ENCODE data around the gene JUP. TPM values are rescaled to one million over a fixed set of nuclear protein-coding genes. Genes with fewer than 3 reads are reported as not detected.

JUP gene
- total RNA-seq, 2 donors from 2014 or later = 234 to 256 TPM

DNA sequence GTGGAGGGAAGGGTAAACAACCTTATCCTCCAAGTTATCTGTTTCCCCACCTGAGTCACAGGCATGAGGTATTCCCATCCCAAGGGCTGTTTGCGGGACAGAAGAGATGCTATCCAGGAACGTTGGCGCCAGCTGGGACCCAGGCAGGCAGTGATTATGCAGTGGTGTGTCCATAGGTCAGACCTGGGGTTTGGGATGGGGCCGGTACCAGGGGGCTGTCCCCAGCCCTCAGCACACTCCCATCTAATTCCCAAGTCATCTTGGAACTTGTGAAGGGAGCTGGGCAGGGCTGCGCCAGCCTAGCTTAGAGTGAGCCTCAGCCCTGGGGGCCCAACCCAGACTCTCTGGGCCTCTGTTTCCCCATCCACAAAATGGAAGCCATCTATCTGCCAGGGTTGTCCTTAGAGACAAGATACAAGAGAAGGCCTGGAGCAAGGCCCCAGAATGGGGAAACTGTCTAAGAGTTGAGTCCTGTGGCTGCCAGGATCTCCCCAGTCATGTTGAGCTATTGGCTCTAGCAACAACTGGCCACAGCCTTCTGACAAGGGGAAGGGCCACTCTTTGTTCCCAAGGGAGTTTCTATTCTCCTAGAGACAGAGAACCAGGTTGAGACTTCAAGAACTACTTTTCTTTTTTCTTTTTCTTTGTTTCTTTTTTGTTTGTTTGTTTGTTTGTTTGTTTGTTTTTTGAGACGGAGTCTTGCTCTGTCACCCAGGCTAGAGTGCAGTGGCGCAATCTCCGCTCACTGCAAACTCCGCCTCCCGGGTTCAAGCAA lies 9.8 kb upstream of the JUP start:
- TF ChIP-seq, protein P1, sequence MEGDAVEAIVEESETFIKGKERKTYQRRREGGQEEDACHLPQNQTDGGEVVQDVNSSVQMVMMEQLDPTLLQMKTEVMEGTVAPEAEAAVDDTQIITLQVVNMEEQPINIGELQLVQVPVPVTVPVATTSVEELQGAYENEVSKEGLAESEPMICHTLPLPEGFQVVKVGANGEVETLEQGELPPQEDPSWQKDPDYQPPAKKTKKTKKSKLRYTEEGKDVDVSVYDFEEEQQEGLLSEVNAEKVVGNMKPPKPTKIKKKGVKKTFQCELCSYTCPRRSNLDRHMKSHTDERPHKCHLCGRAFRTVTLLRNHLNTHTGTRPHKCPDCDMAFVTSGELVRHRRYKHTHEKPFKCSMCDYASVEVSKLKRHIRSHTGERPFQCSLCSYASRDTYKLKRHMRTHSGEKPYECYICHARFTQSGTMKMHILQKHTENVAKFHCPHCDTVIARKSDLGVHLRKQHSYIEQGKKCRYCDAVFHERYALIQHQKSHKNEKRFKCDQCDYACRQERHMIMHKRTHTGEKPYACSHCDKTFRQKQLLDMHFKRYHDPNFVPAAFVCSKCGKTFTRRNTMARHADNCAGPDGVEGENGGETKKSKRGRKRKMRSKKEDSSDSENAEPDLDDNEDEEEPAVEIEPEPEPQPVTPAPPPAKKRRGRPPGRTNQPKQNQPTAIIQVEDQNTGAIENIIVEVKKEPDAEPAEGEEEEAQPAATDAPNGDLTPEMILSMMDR (IDR thresholded peaks at IDR 0.05) = no peak
- Histone ChIP-seq H3K4me3 (no peak overlapping the region), H3K27ac (no peak overlapping the region), H3K4me1 (peaks cover 0 to 40% of the 10 kb centered on the region in 2 donors), H3K36me3 (no peaks in the 10 kb centered on the region), H3K9me3 (no peaks in the 10 kb centered on the region), H3K27me3 (no peaks in the 10 kb centered on the region)
- no peak for DNase-seq (ENCODE audit: low spot score)

DNA sequence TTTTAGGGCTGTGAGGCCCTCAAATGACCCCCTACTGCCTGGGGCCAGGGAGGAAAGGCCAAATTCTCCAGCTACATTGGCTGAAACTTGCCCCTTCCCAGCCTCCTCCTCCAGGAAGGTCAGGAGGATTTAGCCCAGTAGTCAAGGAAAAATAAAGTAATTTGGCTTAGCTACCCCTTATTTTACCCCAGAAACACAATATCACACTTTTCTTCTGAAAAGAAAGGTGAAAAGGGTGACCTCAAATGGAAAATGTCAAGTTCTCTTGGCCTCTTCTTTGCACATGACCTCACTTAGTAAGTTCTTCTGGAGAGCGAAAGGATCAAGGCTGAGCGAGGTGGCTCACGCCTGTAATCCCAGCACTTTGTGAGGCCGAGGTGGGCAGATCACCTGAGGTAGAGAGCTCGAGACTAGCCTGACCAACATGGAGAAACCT lies 8.0 kb upstream of the JUP start:
- Histone ChIP-seq H3K4me1 (peaks cover 0 to 32% of the 10 kb centered on the region in 2 donors), H3K36me3 (no peaks in the 10 kb centered on the region), H3K27me3 (no peaks in the 10 kb centered on the region), H3K27ac (peak overlapping the region; percentile 88 to 95), H3K9me3 (no peaks in the 10 kb centered on the region), H3K4me3 (no peak overlapping the region)
- TF ChIP-seq, protein P1 (IDR thresholded peaks at IDR 0.05) = no peak
- no peak for DNase-seq (ENCODE audit: low spot score)

DNA sequence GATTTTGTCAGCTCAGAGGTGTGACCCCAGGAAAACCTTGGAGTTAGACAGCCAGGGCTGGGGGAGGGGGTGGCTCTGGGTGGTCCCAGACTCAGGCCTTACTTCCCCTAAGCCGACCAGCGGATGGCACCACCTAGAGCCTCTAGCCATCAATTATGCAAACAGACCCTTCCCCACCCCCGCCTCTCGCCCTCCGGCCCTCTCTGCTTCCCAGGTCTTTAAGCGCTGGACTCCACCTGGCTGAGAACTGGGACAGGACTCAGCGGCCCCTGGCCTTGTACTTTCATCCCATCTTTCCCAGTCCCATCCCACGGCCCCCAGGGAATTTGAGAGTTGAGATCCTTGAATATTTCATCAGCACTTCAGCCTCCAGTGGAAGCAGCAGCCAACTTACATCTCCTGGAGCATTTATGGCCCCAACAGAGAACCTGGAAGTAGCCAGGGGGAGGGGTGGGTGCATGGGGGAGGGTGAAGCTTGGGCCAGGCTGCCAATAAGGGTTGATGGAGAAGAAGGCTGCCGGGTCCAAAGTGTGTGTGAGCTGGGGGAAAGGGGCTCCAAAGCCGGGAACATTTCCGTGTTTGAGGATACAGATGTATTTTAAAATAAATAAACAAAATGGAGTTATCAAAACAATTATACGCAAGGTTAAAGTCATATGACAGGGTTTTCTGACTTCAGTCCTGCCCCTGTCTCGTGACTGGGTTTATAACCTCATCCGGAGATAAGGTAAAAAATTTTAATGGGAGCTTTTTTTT lies 7.5 kb upstream of the JUP start:
- no peak for DNase-seq (ENCODE audit: low spot score)
- Histone ChIP-seq H3K27me3 (no peaks in the 10 kb centered on the region), H3K4me3 (peak overlapping the region; percentile 12 to 31), H3K27ac (peak overlapping the region; percentile 88 to 95), H3K36me3 (no peaks in the 10 kb centered on the region), H3K4me1 (peaks cover 0 to 32% of the 10 kb centered on the region in 2 donors), H3K9me3 (no peaks in the 10 kb centered on the region)
- TF ChIP-seq, protein P1 (IDR thresholded peaks at IDR 0.05) = no peak

DNA sequence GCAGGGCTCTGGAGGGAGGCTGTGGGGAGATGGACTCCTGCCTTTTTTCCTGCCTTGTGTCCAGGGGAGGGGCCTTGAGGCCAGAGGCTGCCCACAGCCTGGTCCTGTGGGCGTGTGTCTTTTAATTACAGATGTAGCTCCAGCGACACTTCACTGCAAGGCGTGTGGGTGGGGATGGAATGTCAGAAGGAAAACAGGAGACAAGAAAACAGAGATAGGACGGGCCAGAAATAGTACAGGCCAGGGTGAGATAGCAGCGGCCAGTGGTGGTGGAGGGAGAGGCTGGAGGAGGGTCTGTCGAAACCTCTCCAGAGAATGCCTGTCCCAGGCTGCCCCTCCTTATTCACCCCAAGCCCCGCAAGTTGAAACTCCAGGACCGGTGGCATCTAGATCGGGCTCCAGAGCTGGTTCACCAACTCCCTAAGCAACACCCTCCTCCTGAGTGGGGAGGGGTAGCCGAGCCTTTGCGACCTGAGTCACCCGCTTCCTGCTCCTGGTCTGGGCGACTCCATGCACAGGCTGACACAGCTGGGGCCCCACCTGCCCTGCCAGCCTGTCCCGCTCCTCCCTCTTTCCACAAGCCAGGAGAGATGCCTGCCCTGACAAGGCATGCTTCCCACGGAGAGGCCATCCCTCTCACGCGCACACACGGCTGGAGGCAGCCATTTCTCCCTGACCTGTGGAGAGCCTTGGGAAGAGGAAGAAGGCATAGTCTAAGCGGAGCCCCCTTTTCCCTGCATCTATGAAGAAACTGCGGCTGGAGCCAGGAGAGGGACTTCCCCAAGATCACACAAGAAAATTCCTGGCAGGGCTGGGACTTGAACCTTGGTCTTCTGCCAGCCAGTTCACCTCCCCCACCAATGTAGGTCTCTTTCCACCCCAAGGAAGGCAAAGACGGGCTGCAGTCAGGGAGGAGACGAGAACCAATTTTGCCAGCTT lies 6.6 kb upstream of the JUP start:
- no peaks in the 10 kb centered on the region for H3K27me3 ChIP-seq
- peaks cover 0 to 32% of the 10 kb centered on the region in 2 donors for H3K4me1 ChIP-seq
- TF ChIP-seq, protein P1 (IDR thresholded peaks at IDR 0.05) = no peak
- H3K36me3 ChIP-seq = no peaks in the 10 kb centered on the region
- no peaks in the 10 kb centered on the region for H3K9me3 ChIP-seq
- peak overlapping the region; percentile 88 to 95 for H3K27ac ChIP-seq
- DNase-seq (ENCODE audit: low spot score) = peak; percentile 76
- H3K4me3 ChIP-seq = peak overlapping the region; percentile 12 to 31

DNA sequence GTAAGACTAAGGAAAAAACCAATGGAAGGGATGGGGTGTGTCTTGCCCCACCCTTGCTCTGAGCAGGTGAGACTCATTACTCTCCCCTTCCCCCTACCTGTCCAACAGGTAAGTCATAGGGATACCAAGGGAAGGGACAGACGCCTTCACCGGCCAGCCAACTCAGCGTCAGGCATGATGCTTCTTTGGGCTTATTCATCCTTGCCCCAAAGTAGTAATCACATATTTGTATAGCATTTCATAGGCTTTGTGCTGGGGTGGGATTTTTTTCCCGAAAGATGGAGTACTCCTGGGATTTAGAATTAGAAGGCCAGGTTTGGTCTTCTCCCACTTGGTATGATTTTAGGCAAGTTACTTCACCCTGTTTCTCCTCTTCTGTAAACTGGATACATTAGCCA lies 509 bp upstream of the JUP start:
- H3K27ac ChIP-seq = peak overlapping the region; percentile 43 to 60
- no peaks in the 10 kb centered on the region for H3K27me3 ChIP-seq
- H3K4me1 ChIP-seq = peaks cover 0 to 44% of the 10 kb centered on the region in 2 donors
- H3K9me3 ChIP-seq = no peaks in the 10 kb centered on the region
- TF ChIP-seq, protein P1 (IDR thresholded peaks at IDR 0.05) = no peak
- H3K4me3 ChIP-seq = no peak overlapping the region
- H3K36me3 ChIP-seq = no peaks in the 10 kb centered on the region
- no peak for DNase-seq (ENCODE audit: low spot score)

Measured in right atrium auricular region (tissue), 2 donors.